Testis (tissue), 2 donors: Measurements from ENCODE around the gene DNAJB6.

ENCODE experiments used
- POLR2A ChIP-seq: fragments of 450-650 bp; IDR thresholded peaks from one replicate; pipeline ENCODE4 v1.6.1; 2017; ENCODE audit warnings: antibody characterized with exemption, mild to moderate bottlenecking, moderate library complexity
- TF ChIP-seq, protein P1 (sequence below), 3 experiments: fragments of 450-650 bp in 2 of 3; fragments of 200-600 bp in 1 of 3; sonication (generic) in 1 of 3; IDR thresholded peaks; one replicate each; pipeline ENCODE4 v1.5.1; 2016 to 2019; ENCODE audit warnings: antibody characterized with exemption in 3 of 3, mild to moderate bottlenecking in 2 of 3, moderate library complexity in 1 of 3

DNA sequence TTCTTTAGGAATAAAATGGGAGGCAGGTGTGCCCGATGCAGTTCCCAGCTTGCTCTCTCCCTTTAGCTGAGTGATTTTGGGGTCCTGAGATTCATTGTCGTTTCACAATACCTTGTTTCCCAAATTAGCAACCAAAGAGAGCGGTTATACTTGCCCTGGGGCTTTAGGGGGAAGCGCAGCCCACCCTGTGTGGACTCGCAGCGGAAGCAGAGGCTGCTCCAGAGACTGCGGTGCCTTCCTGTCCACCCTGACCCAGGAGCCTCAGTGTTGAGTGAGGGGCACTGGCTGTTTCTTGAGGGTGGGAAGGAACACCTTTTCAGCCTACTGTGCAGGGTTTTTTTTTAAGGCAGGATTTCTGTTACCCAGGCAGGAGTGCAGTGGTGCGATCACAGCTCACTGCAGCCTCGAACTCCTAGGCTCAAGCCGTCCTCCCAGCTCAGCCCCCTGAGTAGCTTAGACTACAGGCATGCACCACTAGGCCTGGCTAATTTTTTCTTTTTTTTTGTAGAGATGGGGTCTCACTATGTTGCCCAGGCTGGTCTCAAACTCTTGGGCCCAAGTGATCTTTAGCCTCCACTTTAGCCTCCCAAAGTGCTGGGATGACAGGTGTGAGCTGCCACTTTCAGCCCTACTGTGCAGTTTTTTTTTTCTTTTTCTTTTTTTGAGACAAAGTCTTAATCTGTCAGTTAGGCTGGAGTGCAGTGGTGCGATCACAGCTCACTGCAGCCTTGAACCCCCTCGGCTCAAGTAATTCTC, 67.0 kb downstream of the DNAJB6 start:
- TF ChIP-seq, protein P1, sequence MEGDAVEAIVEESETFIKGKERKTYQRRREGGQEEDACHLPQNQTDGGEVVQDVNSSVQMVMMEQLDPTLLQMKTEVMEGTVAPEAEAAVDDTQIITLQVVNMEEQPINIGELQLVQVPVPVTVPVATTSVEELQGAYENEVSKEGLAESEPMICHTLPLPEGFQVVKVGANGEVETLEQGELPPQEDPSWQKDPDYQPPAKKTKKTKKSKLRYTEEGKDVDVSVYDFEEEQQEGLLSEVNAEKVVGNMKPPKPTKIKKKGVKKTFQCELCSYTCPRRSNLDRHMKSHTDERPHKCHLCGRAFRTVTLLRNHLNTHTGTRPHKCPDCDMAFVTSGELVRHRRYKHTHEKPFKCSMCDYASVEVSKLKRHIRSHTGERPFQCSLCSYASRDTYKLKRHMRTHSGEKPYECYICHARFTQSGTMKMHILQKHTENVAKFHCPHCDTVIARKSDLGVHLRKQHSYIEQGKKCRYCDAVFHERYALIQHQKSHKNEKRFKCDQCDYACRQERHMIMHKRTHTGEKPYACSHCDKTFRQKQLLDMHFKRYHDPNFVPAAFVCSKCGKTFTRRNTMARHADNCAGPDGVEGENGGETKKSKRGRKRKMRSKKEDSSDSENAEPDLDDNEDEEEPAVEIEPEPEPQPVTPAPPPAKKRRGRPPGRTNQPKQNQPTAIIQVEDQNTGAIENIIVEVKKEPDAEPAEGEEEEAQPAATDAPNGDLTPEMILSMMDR (IDR thresholded peaks at IDR 0.05), result no peak
- TF ChIP-seq POLR2A, result no peak
